Endodermal cell (in vitro differentiated cells): ENCODE results near the gene AKAP8. TPM values are rescaled to one million over a fixed set of nuclear protein-coding genes. Genes with fewer than 3 reads are reported as not detected.

ENCODE experiments used
- DNase-seq: peaks from one replicate; pipeline ENCODE4 v3.0.0-alpha.2; 2017
- H3K27ac ChIP-seq: 2 replicates; pipeline ENCODE4 v1.5.1; 2013; ENCODE audit warnings: mild to moderate bottlenecking, low read depth, low read length, moderate library complexity
- H3K27me3 ChIP-seq: 2 replicates; pipeline ENCODE4 v1.6.1; 2013; ENCODE audit warnings: mild to moderate bottlenecking, low read length, moderate library complexity; ENCODE audit not compliant: insufficient read depth, control insufficient read depth, poor library complexity, severe bottlenecking
- H3K36me3 ChIP-seq: 2 replicates; pipeline ENCODE4 v1.7.0; 2013; ENCODE audit warnings: mild to moderate bottlenecking, low read length, moderate library complexity; ENCODE audit not compliant: control insufficient read depth, insufficient read depth
- H3K4me1 ChIP-seq: one replicate; pipeline ENCODE4 v1.7.0; 2013; ENCODE audit warnings: low read length; ENCODE audit not compliant: control insufficient read depth, insufficient read depth
- H3K4me3 ChIP-seq: 2 replicates; pipeline ENCODE4 v1.5.1; 2013; ENCODE audit warnings: mild to moderate bottlenecking, low read length, moderate library complexity
- H3K9ac ChIP-seq: 2 replicates; pipeline ENCODE4 v1.6.1; 2013; ENCODE audit warnings: mild to moderate bottlenecking, low read length, moderate library complexity; ENCODE audit not compliant: poor library complexity, severe bottlenecking; ENCODE audit errors: extremely low read depth
- H3K9me3 ChIP-seq: 2 replicates; pipeline ENCODE4 v1.6.1; 2013; ENCODE audit warnings: mild to moderate bottlenecking, low read length, moderate library complexity; ENCODE audit not compliant: control insufficient read depth
- H3K27ac Mint-ChIP-seq: 2 replicates; pipeline ENCODE4 v1.8.0; 2020; ENCODE audit warnings: mixed read lengths
- H3K27me3 Mint-ChIP-seq: 2 replicates; pipeline ENCODE4 v1.8.0; 2021; ENCODE audit warnings: mild to moderate bottlenecking, mixed read lengths; ENCODE audit not compliant: insufficient read depth
- H3K36me3 Mint-ChIP-seq: 2 replicates; pipeline ENCODE4 v1.8.0; 2020; ENCODE audit warnings: low read depth, mixed read lengths
- H3K4me1 Mint-ChIP-seq: 2 replicates; pipeline ENCODE4 v1.8.0; 2020; ENCODE audit warnings: mixed read lengths
- H3K4me3 Mint-ChIP-seq: 2 replicates; pipeline ENCODE4 v1.8.0; 2020; ENCODE audit warnings: mild to moderate bottlenecking, moderate library complexity, mixed read lengths
- H3K9me3 Mint-ChIP-seq: 2 replicates; pipeline ENCODE4 v1.8.0; 2020; ENCODE audit warnings: mild to moderate bottlenecking, mixed read lengths
- WGBS, 2 experiments: methylation state at CpG; one replicate each; pipeline versions ENCODE4 v1.1.5 to v1.1.7; 2013; ENCODE audit warnings: missing lambda C conversion rate in 2 of 2, mixed read lengths in 1 of 2; ENCODE audit not compliant: insufficient coverage in 1 of 2, insufficient read length in 1 of 2; 5-methylcytosine and 5-hydroxymethylcytosine counted together
- total RNA-seq, 2 donors: library from RNA; stranded (reverse); fragmentation: NEBNext Ultra II Directional in 1 of 2; extraction: Animal tissue kit (Norgen Biotek cat#: 25700) in 1 of 2; gene quantifications; 2 replicates in 1 of 2; 3 replicates in 1 of 2; pipeline ENCODE4 v1.2.1, GENCODE V29; 2021
- TF ChIP-seq, protein P1 (sequence below): fragments of 200-600 bp; sonication (generic); conservative IDR thresholded peaks from 2 replicates; pipeline ENCODE4 v1.5.0; 2021; ENCODE audit warnings: antibody characterized with exemption, mild to moderate bottlenecking

AKAP8 gene
- total RNA-seq, 2 donors from 2014 or later: 34.9 to 39.6 TPM

DNA sequence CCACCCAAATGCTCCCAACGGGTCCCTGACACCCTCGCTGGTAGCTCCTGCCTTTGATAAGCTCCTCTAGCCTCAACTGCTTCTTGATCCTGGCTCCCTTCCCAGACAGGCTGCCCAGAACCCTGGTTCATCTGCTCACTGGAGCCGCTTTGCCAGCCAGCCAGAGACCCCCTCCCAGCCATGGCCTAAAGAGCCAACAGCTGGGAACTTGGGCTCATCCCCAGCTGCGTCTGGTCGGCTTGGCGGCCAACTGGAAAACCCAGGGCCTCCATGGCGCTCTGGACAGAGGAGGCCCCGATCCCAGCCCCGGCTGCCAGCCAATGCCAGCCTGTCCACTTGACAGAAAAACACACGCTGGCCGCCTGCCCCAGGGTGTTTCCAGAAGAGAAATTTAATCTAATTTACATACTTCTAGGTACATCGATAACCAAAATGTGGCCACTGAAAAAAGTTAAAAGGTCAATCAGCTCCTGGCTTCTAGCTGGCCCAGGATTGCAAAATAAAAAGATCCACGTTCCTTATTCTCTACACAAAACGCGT, 42.2 kb upstream of the AKAP8 start:
- 92 to 94% methylated on average over 8 to 15 of the region's 15 CpGs for WGBS, 2 experiments
- Mint-ChIP-seq H3K9me3 (peaks cover 8% of the 10 kb centered on the region), H3K36me3 (peaks cover 37% of the 10 kb centered on the region), H3K4me3 (no peak overlapping the region), H3K27me3 (no peaks in the 10 kb centered on the region), H3K4me1 (peaks cover 9% of the 10 kb centered on the region), H3K27ac (no peak overlapping the region)
- DNase-seq: no peak
- no peak overlapping the region for H3K9ac ChIP-seq
- H3K27ac ChIP-seq: no peak overlapping the region
- no peak overlapping the region for H3K4me3 ChIP-seq
- TF ChIP-seq, protein P1, sequence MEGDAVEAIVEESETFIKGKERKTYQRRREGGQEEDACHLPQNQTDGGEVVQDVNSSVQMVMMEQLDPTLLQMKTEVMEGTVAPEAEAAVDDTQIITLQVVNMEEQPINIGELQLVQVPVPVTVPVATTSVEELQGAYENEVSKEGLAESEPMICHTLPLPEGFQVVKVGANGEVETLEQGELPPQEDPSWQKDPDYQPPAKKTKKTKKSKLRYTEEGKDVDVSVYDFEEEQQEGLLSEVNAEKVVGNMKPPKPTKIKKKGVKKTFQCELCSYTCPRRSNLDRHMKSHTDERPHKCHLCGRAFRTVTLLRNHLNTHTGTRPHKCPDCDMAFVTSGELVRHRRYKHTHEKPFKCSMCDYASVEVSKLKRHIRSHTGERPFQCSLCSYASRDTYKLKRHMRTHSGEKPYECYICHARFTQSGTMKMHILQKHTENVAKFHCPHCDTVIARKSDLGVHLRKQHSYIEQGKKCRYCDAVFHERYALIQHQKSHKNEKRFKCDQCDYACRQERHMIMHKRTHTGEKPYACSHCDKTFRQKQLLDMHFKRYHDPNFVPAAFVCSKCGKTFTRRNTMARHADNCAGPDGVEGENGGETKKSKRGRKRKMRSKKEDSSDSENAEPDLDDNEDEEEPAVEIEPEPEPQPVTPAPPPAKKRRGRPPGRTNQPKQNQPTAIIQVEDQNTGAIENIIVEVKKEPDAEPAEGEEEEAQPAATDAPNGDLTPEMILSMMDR: no peak
- H3K36me3 ChIP-seq: peaks cover 33% of the 10 kb centered on the region
- peaks cover 11% of the 10 kb centered on the region for H3K9me3 ChIP-seq
- peaks cover 3% of the 10 kb centered on the region for H3K4me1 ChIP-seq
- H3K27me3 ChIP-seq: no peaks in the 10 kb centered on the region

DNA sequence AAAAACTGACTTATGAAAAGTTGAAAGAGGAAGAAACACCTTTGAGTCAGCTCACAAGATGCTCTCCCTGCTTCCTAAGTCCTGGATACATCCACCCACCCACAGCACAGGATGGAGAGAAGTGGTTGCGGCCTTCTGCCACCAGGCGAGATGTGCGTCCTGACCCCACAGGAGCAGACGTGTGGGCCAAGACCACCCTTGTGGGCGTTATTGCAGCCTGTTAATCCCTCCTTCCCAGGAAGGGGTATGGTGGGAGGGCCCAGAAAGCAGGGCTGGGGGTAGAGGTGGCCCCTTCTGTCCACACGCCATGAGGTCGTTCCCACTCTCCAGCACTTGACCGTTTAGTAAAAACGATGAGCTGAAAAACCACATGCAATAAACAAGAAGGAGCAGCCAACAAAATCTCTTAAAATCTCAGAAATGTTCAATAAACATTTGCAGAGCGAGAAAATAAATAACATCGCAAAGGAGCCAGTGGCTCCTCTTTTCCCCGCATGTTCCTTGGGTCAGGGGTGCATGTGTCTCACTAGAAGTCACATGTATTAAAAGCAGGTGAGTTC, 41.6 kb upstream of the AKAP8 start:
- H3K9me3 Mint-ChIP-seq: peaks cover 8% of the 10 kb centered on the region

DNA sequence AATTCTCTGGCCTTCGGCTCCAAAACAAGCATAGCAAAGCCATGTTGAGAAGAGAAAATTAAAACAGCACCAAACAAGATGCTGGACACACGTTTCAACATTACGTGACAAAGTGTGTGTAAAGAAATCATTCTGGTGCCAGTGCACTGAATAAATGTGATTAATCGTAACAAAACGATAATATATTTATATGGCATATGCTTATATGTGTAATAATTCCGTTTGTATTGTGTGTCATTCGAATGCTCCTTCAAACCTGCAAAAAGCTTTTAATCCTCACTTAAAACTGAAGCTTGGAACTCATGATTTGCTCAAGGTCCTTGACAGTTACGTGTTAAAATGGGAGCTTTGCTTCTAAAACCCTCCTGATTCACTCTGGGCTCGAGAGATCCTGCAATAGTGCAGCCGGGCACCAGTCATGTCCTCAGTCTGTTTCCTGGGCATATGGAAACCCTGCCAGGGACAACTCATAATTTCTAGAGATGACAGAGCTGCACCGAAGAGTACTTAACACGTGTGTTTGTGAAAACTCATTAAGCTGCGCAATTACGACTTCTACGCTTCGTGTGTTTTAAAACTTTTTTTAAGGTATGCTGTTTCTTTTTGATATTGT, 39.9 kb upstream of the AKAP8 start:
- no peak for DNase-seq
- Mint-ChIP-seq H3K4me3 (peak overlapping the region; percentile 93), H3K4me1 (peaks cover 9% of the 10 kb centered on the region), H3K27me3 (no peaks in the 10 kb centered on the region), H3K9me3 (peaks cover 8% of the 10 kb centered on the region), H3K36me3 (peaks cover 37% of the 10 kb centered on the region), H3K27ac (no peak overlapping the region)
- 71 to 72% methylated on average over 15 to 16 of the region's 16 CpGs for WGBS, 2 experiments
- TF ChIP-seq, protein P1: peak; percentile 15
- Histone ChIP-seq H3K27me3 (no peaks in the 10 kb centered on the region), H3K4me1 (peaks cover 3% of the 10 kb centered on the region), H3K9me3 (peaks cover 11% of the 10 kb centered on the region), H3K27ac (no peak overlapping the region), H3K4me3 (peak overlapping the region; percentile 66), H3K9ac (no peak overlapping the region), H3K36me3 (peaks cover 38% of the 10 kb centered on the region)

More for the DNA sequence above, 41.6 kb upstream of the AKAP8 start:
- Mint-ChIP-seq H3K4me1 (peaks cover 9% of the 10 kb centered on the region), H3K4me3 (no peak overlapping the region), H3K27me3 (no peaks in the 10 kb centered on the region), H3K36me3 (peaks cover 38% of the 10 kb centered on the region), H3K27ac (no peak overlapping the region)
- Histone ChIP-seq H3K9ac (no peak overlapping the region), H3K36me3 (peaks cover 33% of the 10 kb centered on the region), H3K27ac (no peak overlapping the region), H3K4me1 (peaks cover 3% of the 10 kb centered on the region), H3K4me3 (no peak overlapping the region), H3K27me3 (no peaks in the 10 kb centered on the region), H3K9me3 (peaks cover 11% of the 10 kb centered on the region)
- 91 to 96% methylated on average over 7 to 12 of the region's 12 CpGs for whole genome bisulfite sequencing, 2 experiments
- TF ChIP-seq, protein P1: no peak
- no peak for DNase-seq
